ENCODE measurements around the gene CT47C1. TPM values are rescaled to one million over a fixed set of nuclear protein-coding genes. Genes with fewer than 3 reads are reported as not detected.

The CT47C1 gene
- polyA plus RNA-seq, 1 of the 3 experiments (the other 2 are of a cell fraction), result not detected

GRCh38 chrX:119084766-119085165, 12.0 kb downstream of the CT47C1 start:
- H3K4me1 ChIP-seq (ENCODE audit: control insufficient read depth in 1 of 2, insufficient read depth in 2 of 2, low read depth in 1 of 2, low read length in 1 of 2), result no peaks in the 10 kb centered on the region
- no peak overlapping the region for H3K27ac ChIP-seq (ENCODE audit: low read depth in 2 of 2, low read length in 1 of 2)
- H3K9me2 ChIP-seq, result no peaks in the 10 kb centered on the region
- no peak overlapping the region for H2AFZ ChIP-seq (ENCODE audit: low read depth)
- ChIA-PET CTCF (interaction anchor here (0.8 to 1.7 kb wide), 3 partner anchors 10 to 34 kb away, joined by 3 to 4 read pairs (median 3); no protein-coding TSS in a partner anchor), POLR2A (no interaction called here)
- no peak overlapping the region for H3K4me3 ChIP-seq (ENCODE audit: low read depth in 2 of 2, low read length in 1 of 2)
- no peak overlapping the region for H3K4me2 ChIP-seq
- H3K9ac ChIP-seq, result no peak overlapping the region
- H3K79me2 ChIP-seq (ENCODE audit: insufficient read depth), result no peaks in the 10 kb centered on the region
- peaks cover 65% of the 10 kb centered on the region; the same call in 1 of the 2 replicates for H3K27me3 ChIP-seq (ENCODE audit: insufficient read depth)
- H3F3A ChIP-seq (replicated peaks; ENCODE audit: insufficient read depth), result no peaks in the 10 kb centered on the region
- DNase-seq, result no peak
- H3K9me3 ChIP-seq, result no peaks in the 10 kb centered on the region
- H3K36me3 ChIP-seq (replicated peaks in 1 of 2; ENCODE audit: control insufficient read depth in 1 of 2, insufficient read depth in 2 of 2, low read length in 1 of 2), result no peaks in the 10 kb centered on the region
- 3% methylated on average over 3 of the region's 3 CpGs for WGBS (ENCODE audit: low lambda C conversion rate)
- no peaks in the 10 kb centered on the region for H4K20me1 ChIP-seq (ENCODE audit: insufficient read depth)
- TF ChIP-seq CHD2 (IDR thresholded peaks at IDR 0.05; ENCODE audit: low read length, partially characterized antibody) (no peak), USF1 (IDR thresholded peaks at IDR 0.05; ENCODE audit: borderline replicate concordance, low read depth) (no peak), MXI1 (IDR thresholded peaks at IDR 0.05; ENCODE audit: low read depth, low read length) (no peak), EP300 (IDR thresholded peaks at IDR 0.05; ENCODE audit: borderline replicate concordance in 1 of 2, low read depth in 1 of 2, low read length in 1 of 2) (no peak), YY1 (IDR thresholded peaks at IDR 0.05; ENCODE audit: low read depth) (no peak), NRF1 (IDR thresholded peaks at IDR 0.05; ENCODE audit: low read depth, low read length) (no peak), EZH2phosphoT487 (IDR thresholded peaks at IDR 0.05; ENCODE audit: borderline replicate concordance, low read depth) (no peak), SMC3 (IDR thresholded peaks at IDR 0.05; ENCODE audit: low read depth, low read length) (no peak)

- H2AFZ ChIP-seq (ENCODE audit: low read depth), result no peak overlapping the region
- DNase-seq, result no peak
- peaks cover 45% of the 10 kb centered on the region; the same call in 1 of the 2 replicates for H3K27me3 ChIP-seq (ENCODE audit: insufficient read depth)
- no peak overlapping the region for H3K27ac ChIP-seq (ENCODE audit: low read depth in 2 of 2, low read length in 1 of 2)
- no peaks in the 10 kb centered on the region for H3K9me2 ChIP-seq
- POLR2A ChIA-PET, result no interaction called here
- no peaks in the 10 kb centered on the region for H3K9me3 ChIP-seq
- TF ChIP-seq RFX5 (IDR thresholded peaks at IDR 0.05; ENCODE audit: low read length) (no peak), USF2 (IDR thresholded peaks at IDR 0.05; ENCODE audit: borderline replicate concordance, low read depth, low read length) (no peak), FOSL2 (IDR thresholded peaks at IDR 0.05; ENCODE audit: borderline replicate concordance, low read depth) (no peak), RCOR1 (IDR thresholded peaks at IDR 0.05; ENCODE audit: low read length) (no peak), YY1 (IDR thresholded peaks at IDR 0.05; ENCODE audit: low read depth) (no peak), MXI1 (IDR thresholded peaks at IDR 0.05; ENCODE audit: low read depth, low read length) (no peak)
- H4K20me1 ChIP-seq (ENCODE audit: insufficient read depth), result no peaks in the 10 kb centered on the region
- no peaks in the 10 kb centered on the region for H3F3A ChIP-seq (replicated peaks; ENCODE audit: insufficient read depth)
- 0% methylated on average over 1 of the region's 1 CpG for WGBS (ENCODE audit: low lambda C conversion rate)
- no peaks in the 10 kb centered on the region for H3K36me3 ChIP-seq (replicated peaks in 1 of 2; ENCODE audit: control insufficient read depth in 1 of 2, insufficient read depth in 2 of 2, low read length in 1 of 2)
- no peaks in the 10 kb centered on the region for H3K79me2 ChIP-seq (ENCODE audit: insufficient read depth)
- no peak overlapping the region for H3K4me3 ChIP-seq (ENCODE audit: low read depth in 2 of 2, low read length in 1 of 2)
- no peak overlapping the region for H3K9ac ChIP-seq
- H3K4me2 ChIP-seq, result no peak overlapping the region
- no peaks in the 10 kb centered on the region for H3K4me1 ChIP-seq (ENCODE audit: control insufficient read depth in 1 of 2, insufficient read depth in 2 of 2, low read depth in 1 of 2, low read length in 1 of 2)
- CTCF ChIA-PET, result no interaction called here
Measured at GRCh38 chrX:119087121-119087520, 14.3 kb downstream of the CT47C1 start.

Data from SK-N-SH (cell line).